ENCODE results near the gene MEGF8.

MEGF8 gene

GRCh38 chr19:42355896-42356295 lies 30.5 kb downstream of the MEGF8 start:
- TF ChIP-seq FOXM1 (IDR thresholded peaks at IDR 0.05; ENCODE audit: borderline replicate concordance, low read depth) = no peak
- no peak for TF ChIP-seq NFIC (IDR thresholded peaks at IDR 0.05)
- TF ChIP-seq USF1 (IDR thresholded peaks at IDR 0.05) = no peak
- TF ChIP-seq CEBPB (IDR thresholded peaks at IDR 0.05) = no peak
- TF ChIP-seq REST (IDR thresholded peaks at IDR 0.05; ENCODE audit: low read depth) = no peak
- no peak for TF ChIP-seq RAD21 (IDR thresholded peaks at IDR 0.05; ENCODE audit: low read depth)
- no peak for TF ChIP-seq TAF1 (IDR thresholded peaks at IDR 0.05; ENCODE audit: low read depth)
- no peak for TF ChIP-seq TEAD4 (IDR thresholded peaks at IDR 0.05)
- TF ChIP-seq YY1 (IDR thresholded peaks at IDR 0.05; ENCODE audit: low read depth) = no peak
- TF ChIP-seq MAX (IDR thresholded peaks at IDR 0.05) = no peak
- TF ChIP-seq CREB1 (IDR thresholded peaks at IDR 0.05; ENCODE audit: low read depth) = no peak
- TF ChIP-seq EGR1 (IDR thresholded peaks at IDR 0.05) = no peak
- TF ChIP-seq ZBTB7A (IDR thresholded peaks at IDR 0.05; ENCODE audit: low read depth) = no peak
- no peak for TF ChIP-seq EP300 (IDR thresholded peaks at IDR 0.05; ENCODE audit: borderline replicate concordance)
- no peak for TF ChIP-seq TCF12 (IDR thresholded peaks at IDR 0.05; ENCODE audit: low read depth)

- no peak for TF ChIP-seq TEAD4 (IDR thresholded peaks at IDR 0.05)
These were observed 31.3 kb downstream of the MEGF8 start for GRCh38 chr19:42356686-42357085.

- no peak for TF ChIP-seq NFIC (IDR thresholded peaks at IDR 0.05)
- no peak for TF ChIP-seq CREB1 (IDR thresholded peaks at IDR 0.05; ENCODE audit: low read depth)
- TF ChIP-seq REST (IDR thresholded peaks at IDR 0.05; ENCODE audit: low read depth) = no peak
- no peak for TF ChIP-seq FOXM1 (IDR thresholded peaks at IDR 0.05; ENCODE audit: borderline replicate concordance, low read depth)
- no peak for TF ChIP-seq TCF12 (IDR thresholded peaks at IDR 0.05; ENCODE audit: low read depth)
- no peak for TF ChIP-seq MAX (IDR thresholded peaks at IDR 0.05)
- TF ChIP-seq YY1 (IDR thresholded peaks at IDR 0.05; ENCODE audit: low read depth) = no peak
- TF ChIP-seq TAF1 (IDR thresholded peaks at IDR 0.05; ENCODE audit: low read depth) = no peak
- TF ChIP-seq EP300 (IDR thresholded peaks at IDR 0.05; ENCODE audit: borderline replicate concordance) = no peak
- TF ChIP-seq TEAD4 (IDR thresholded peaks at IDR 0.05) = no peak
- no peak for TF ChIP-seq USF1 (IDR thresholded peaks at IDR 0.05)
- no peak for TF ChIP-seq ZBTB7A (IDR thresholded peaks at IDR 0.05; ENCODE audit: low read depth)
- no peak for TF ChIP-seq EGR1 (IDR thresholded peaks at IDR 0.05)
These were observed 31.9 kb downstream of the MEGF8 start for GRCh38 chr19:42357290-42357689.

GRCh38 chr19:42360787-42361544 lies 35.5 kb downstream of the MEGF8 start:
- TF ChIP-seq FOXM1 (IDR thresholded peaks at IDR 0.05; ENCODE audit: borderline replicate concordance, low read depth) = no peak
- TF ChIP-seq TEAD4 (IDR thresholded peaks at IDR 0.05) = no peak
- no peak for TF ChIP-seq TAF1 (IDR thresholded peaks at IDR 0.05; ENCODE audit: low read depth)
- TF ChIP-seq MAX (IDR thresholded peaks at IDR 0.05) = no peak

GRCh38 chr19:42361545-42361910 lies 36.1 kb downstream of the MEGF8 start:
- TF ChIP-seq EP300 (IDR thresholded peaks at IDR 0.05; ENCODE audit: borderline replicate concordance) = no peak
- no peak for TF ChIP-seq ZBTB7A (IDR thresholded peaks at IDR 0.05; ENCODE audit: low read depth)
- TF ChIP-seq TAF1 (IDR thresholded peaks at IDR 0.05; ENCODE audit: low read depth) = no peak
- no peak for TF ChIP-seq CEBPB (IDR thresholded peaks at IDR 0.05)
- no peak for TF ChIP-seq REST (IDR thresholded peaks at IDR 0.05; ENCODE audit: low read depth)
- no peak for TF ChIP-seq TEAD4 (IDR thresholded peaks at IDR 0.05)
- no peak for TF ChIP-seq MAX (IDR thresholded peaks at IDR 0.05)
- TF ChIP-seq TCF12 (IDR thresholded peaks at IDR 0.05; ENCODE audit: low read depth) = no peak
- no peak for TF ChIP-seq RAD21 (IDR thresholded peaks at IDR 0.05; ENCODE audit: low read depth)
- TF ChIP-seq USF1 (IDR thresholded peaks at IDR 0.05) = no peak
- TF ChIP-seq EGR1 (IDR thresholded peaks at IDR 0.05) = no peak
- no peak for TF ChIP-seq CREB1 (IDR thresholded peaks at IDR 0.05; ENCODE audit: low read depth)
- no peak for TF ChIP-seq FOXM1 (IDR thresholded peaks at IDR 0.05; ENCODE audit: borderline replicate concordance, low read depth)
- TF ChIP-seq YY1 (IDR thresholded peaks at IDR 0.05; ENCODE audit: low read depth) = no peak

Measured in Ishikawa (cell line).